ENCODE measurements around the gene HNRNPLL. TPM values are rescaled to one million over a fixed set of nuclear protein-coding genes. Genes with fewer than 3 reads are reported as not detected.

The HNRNPLL gene
- total RNA-seq, 3 donors from 2014 or later (not counting 1 experiment from before 2014, with no cell fraction given) = 7.3 to 18.4 (median 8.8) TPM

GRCh38 chr2:38549851-38550250 is 52.9 kb downstream of the HNRNPLL start:
- Histone ChIP-seq H3K27me3 (ENCODE audit: control insufficient read depth, insufficient read depth, low read length) (no peaks in the 10 kb centered on the region), H3K27ac (ENCODE audit: low read length) (no peak overlapping the region), H3K4me1 (ENCODE audit: control insufficient read depth, insufficient read depth, low read length) (no peaks in the 10 kb centered on the region), H3K36me3 (ENCODE audit: control insufficient read depth, insufficient read depth, low read length) (no peaks in the 10 kb centered on the region), H3K9me3 (ENCODE audit: control insufficient read depth, insufficient read depth, low read length) (no peaks in the 10 kb centered on the region), H3K4me3 (ENCODE audit: low read length) (no peak overlapping the region)
- DNase-seq (no peak), ATAC-seq (no peak)
- no peak for TF ChIP-seq CTCF (IDR thresholded peaks at IDR 0.05)
- WGBS (ENCODE audit: insufficient coverage) = 86% methylated on average over 4 of the region's 4 CpGs
- Mint-ChIP-seq H3K36me3 (no peaks in the 10 kb centered on the region), H3K27ac (no peak overlapping the region), H3K27me3 (ENCODE audit: low read depth in 2 of 2) (peaks cover 7 to 23% of the 10 kb centered on the region in 2 donors), H3K4me1 (peaks cover 0 to 8% of the 10 kb centered on the region in 2 donors), H3K9me3 (no peaks in the 10 kb centered on the region), H3K4me3 (no peak overlapping the region)
- intact Hi-C loops (cut with micrococcal nuclease) = no loop called here

- Histone ChIP-seq H3K27me3 (ENCODE audit: control insufficient read depth, insufficient read depth, low read length) (no peaks in the 10 kb centered on the region), H3K9me3 (ENCODE audit: control insufficient read depth, insufficient read depth, low read length) (no peaks in the 10 kb centered on the region), H3K4me1 (ENCODE audit: control insufficient read depth, insufficient read depth, low read length) (no peaks in the 10 kb centered on the region), H3K4me3 (ENCODE audit: low read length) (no peak overlapping the region), H3K27ac (ENCODE audit: low read length) (no peak overlapping the region), H3K36me3 (ENCODE audit: control insufficient read depth, insufficient read depth, low read length) (no peaks in the 10 kb centered on the region)
- intact Hi-C loops (cut with micrococcal nuclease) = no loop called here
- ATAC-seq (no peak), DNase-seq (no peak)
- Mint-ChIP-seq H3K36me3 (no peaks in the 10 kb centered on the region), H3K27me3 (ENCODE audit: low read depth in 2 of 2) (peaks cover 7 to 18% of the 10 kb centered on the region in 2 donors), H3K4me1 (peaks cover 0 to 8% of the 10 kb centered on the region in 2 donors), H3K9me3 (no peaks in the 10 kb centered on the region), H3K27ac (no peak overlapping the region), H3K4me3 (no peak overlapping the region)
- no peak for TF ChIP-seq CTCF (IDR thresholded peaks at IDR 0.05)
- WGBS (ENCODE audit: insufficient coverage) = 27% methylated on average over 5 of the region's 7 CpGs
Measured at GRCh38 chr2:38549071-38549704, 53.5 kb downstream of the HNRNPLL start.

GRCh38 chr2:38547791-38548190 is 54.9 kb downstream of the HNRNPLL start:
- 100% methylated on average over 1 of the region's 1 CpG for WGBS (ENCODE audit: insufficient coverage)
- Histone ChIP-seq H3K4me1 (ENCODE audit: control insufficient read depth, insufficient read depth, low read length) (no peaks in the 10 kb centered on the region), H3K4me3 (ENCODE audit: low read length) (no peak overlapping the region), H3K36me3 (ENCODE audit: control insufficient read depth, insufficient read depth, low read length) (no peaks in the 10 kb centered on the region), H3K27me3 (ENCODE audit: control insufficient read depth, insufficient read depth, low read length) (no peaks in the 10 kb centered on the region), H3K9me3 (ENCODE audit: control insufficient read depth, insufficient read depth, low read length) (no peaks in the 10 kb centered on the region), H3K27ac (ENCODE audit: low read length) (no peak overlapping the region)
- H3K4me1 Mint-ChIP-seq = peaks cover 4 to 8% of the 10 kb centered on the region in 2 donors
- DNase-seq = no peak
- H3K27ac Mint-ChIP-seq = no peak overlapping the region
- peaks cover 7 to 17% of the 10 kb centered on the region in 2 donors for H3K27me3 Mint-ChIP-seq (ENCODE audit: low read depth in 2 of 2)
- no peak for TF ChIP-seq CTCF (IDR thresholded peaks at IDR 0.05)
- no peak for ATAC-seq
- H3K4me3 Mint-ChIP-seq = no peak overlapping the region
- H3K36me3 Mint-ChIP-seq = no peaks in the 10 kb centered on the region
- no peaks in the 10 kb centered on the region for H3K9me3 Mint-ChIP-seq
- intact Hi-C loops (cut with micrococcal nuclease) = no loop called here

DNA sequence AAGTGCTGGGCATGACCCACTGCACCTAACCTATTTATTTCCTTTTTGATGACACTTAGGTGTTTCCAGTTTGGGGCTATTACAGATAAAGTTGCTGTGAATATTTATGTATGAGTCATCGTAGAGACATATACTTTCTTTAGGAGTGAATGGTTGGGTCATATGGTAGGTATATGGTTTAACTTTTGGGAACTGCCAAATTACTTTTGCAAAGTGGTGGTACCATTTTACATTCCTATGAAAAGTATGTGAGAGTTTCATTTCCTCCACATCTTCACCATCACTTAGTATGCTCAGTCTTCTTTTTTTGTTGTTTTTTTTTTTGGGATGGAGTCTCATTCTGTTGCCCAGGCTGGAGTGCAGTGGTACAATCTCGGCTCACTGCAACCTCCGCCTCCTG is 56.1 kb downstream of the HNRNPLL start:
- ATAC-seq (no peak), DNase-seq (no peak)
- Mint-ChIP-seq H3K27me3 (ENCODE audit: low read depth in 2 of 2) (peaks cover 7 to 10% of the 10 kb centered on the region in 2 donors), H3K36me3 (no peaks in the 10 kb centered on the region), H3K4me3 (no peak overlapping the region), H3K9me3 (no peaks in the 10 kb centered on the region), H3K4me1 (peaks cover 5 to 8% of the 10 kb centered on the region in 2 donors), H3K27ac (no peak overlapping the region)
- no peaks in the 10 kb centered on the region for H3K4me1 ChIP-seq (ENCODE audit: control insufficient read depth, insufficient read depth, low read length)
- H3K4me3 ChIP-seq (ENCODE audit: low read length) = no peak overlapping the region
- no peaks in the 10 kb centered on the region for H3K36me3 ChIP-seq (ENCODE audit: control insufficient read depth, insufficient read depth, low read length)
- H3K9me3 ChIP-seq (ENCODE audit: control insufficient read depth, insufficient read depth, low read length) = no peaks in the 10 kb centered on the region
- no peak overlapping the region for H3K27ac ChIP-seq (ENCODE audit: low read length)
- H3K27me3 ChIP-seq (ENCODE audit: control insufficient read depth, insufficient read depth, low read length) = no peaks in the 10 kb centered on the region
- 98% methylated on average over 3 of the region's 3 CpGs for WGBS (ENCODE audit: insufficient coverage)
- no peak for TF ChIP-seq CTCF (IDR thresholded peaks at IDR 0.05)
- intact Hi-C loops (cut with micrococcal nuclease) = no loop called here
